ENCODE measurements around the gene SARDH. TPM values are rescaled to one million over a fixed set of nuclear protein-coding genes. Genes with fewer than 3 reads are reported as not detected.

SARDH gene
- total RNA-seq, 2 donors from 2014 or later, result 20.2 to 61.0 TPM

DNA sequence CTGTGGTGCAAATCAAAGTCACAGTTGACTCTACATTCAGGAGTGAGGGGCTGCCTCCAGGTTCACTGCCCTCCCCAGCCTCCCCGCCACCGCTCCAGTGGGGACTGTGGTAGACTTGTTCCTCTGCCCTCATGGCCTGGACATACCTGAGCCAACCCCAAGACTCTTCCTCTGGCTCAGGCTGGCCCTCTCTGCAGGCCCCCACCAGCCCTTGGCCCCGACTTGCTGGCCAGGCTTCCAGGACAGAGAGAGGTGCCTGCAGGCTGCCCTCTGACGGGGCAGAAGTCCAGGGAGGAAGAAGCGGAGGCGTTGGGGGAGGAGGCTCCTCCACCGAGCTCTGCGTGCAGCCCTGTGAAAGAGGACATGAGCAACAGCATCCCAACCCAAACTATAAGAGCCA lies 2.8 kb upstream of the SARDH start:
- Histone ChIP-seq H3K36me3 (replicated peaks in 1 of 2; ENCODE audit: insufficient read depth in 1 of 2, low read depth in 2 of 2) (no peaks in the 10 kb centered on the region), H3K4me3 (no peak overlapping the region), H3K27ac (no peak overlapping the region), H3K4me1 (peaks cover 32% of the 10 kb centered on the region), H3K27me3 (no peaks in the 10 kb centered on the region), H3K9me3 (no peaks in the 10 kb centered on the region)
- WGBS, 2 donors, result 79 to 88% methylated on average over 8 of the region's 8 CpGs
- intact Hi-C loops (cut with DNase I), result no loop called here
- DNase-seq (no peak), ATAC-seq (no peak)
- no peak for TF ChIP-seq CTCF (IDR thresholded peaks at IDR 0.05)
- no peak for TF ChIP-seq POLR2A (IDR thresholded peaks at IDR 0.05)

- no peak for TF ChIP-seq CTCF (IDR thresholded peaks at IDR 0.05)
- no peak for TF ChIP-seq POLR2A (IDR thresholded peaks at IDR 0.05)
- intact Hi-C loops (cut with DNase I), result no loop called here
- no peaks in the 10 kb centered on the region for H3K36me3 ChIP-seq (replicated peaks in 1 of 2; ENCODE audit: insufficient read depth in 1 of 2, low read depth in 2 of 2)
- no peak for DNase-seq
- peaks cover 30% of the 10 kb centered on the region for H3K4me1 ChIP-seq
- 87 to 88% methylated on average over 12 to 17 of the region's 17 CpGs for WGBS, 2 donors
- ATAC-seq, result no peak
- H3K4me3 ChIP-seq, result no peak overlapping the region
- H3K27me3 ChIP-seq, result no peaks in the 10 kb centered on the region
- H3K27ac ChIP-seq, result no peak overlapping the region
- H3K9me3 ChIP-seq, result no peaks in the 10 kb centered on the region
Observed at GRCh38 chr9:133739408-133740280, 1.5 kb upstream of the SARDH start.

DNA sequence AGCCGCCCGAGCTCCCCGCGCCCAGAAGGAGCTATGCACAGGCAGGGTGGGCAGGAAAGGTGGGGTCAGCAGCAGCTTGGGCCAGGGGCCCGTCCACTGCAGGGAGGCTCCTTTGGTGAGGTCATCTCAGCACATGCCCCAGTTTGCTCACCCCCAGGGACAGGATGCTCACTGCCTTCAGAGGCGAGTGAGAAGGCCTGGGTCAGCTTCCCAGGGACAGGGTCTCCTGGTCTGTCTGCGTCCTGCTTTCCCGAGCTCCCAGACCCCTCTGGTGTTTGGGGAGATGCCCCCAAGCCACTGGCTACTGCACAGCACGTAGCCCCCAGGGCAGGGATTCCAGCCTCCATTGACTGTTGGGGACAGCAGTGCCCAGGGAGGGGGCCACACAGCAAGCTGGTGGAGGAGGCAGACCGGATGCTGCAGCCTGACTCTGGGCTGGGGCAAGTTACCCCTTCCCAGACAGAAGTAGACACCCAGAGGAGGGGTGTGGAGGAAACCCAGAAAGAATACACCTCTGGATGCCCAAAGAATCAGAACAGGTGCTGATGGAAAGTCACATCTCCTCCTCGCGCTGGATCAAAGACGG lies 581 bp upstream of the SARDH start:
- intact Hi-C loops (cut with DNase I), result no loop called here
- Histone ChIP-seq H3K4me3 (no peak overlapping the region), H3K4me1 (peaks cover 30% of the 10 kb centered on the region), H3K36me3 (replicated peaks in 1 of 2; ENCODE audit: insufficient read depth in 1 of 2, low read depth in 2 of 2) (no peaks in the 10 kb centered on the region), H3K9me3 (no peaks in the 10 kb centered on the region), H3K27me3 (no peaks in the 10 kb centered on the region), H3K27ac (peak overlapping the region in 3 of 4 donors; percentile 61 to 83 (median 73))
- 81 to 83% methylated on average over 4 to 12 of the region's 13 CpGs for WGBS, 2 donors
- ATAC-seq, result no peak
- no peak for TF ChIP-seq POLR2A (IDR thresholded peaks at IDR 0.05)
- no peak for TF ChIP-seq CTCF (IDR thresholded peaks at IDR 0.05)
- no peak for DNase-seq

GRCh38 chr9:133737071-133737773 lies 930 bp downstream of the SARDH start:
- Histone ChIP-seq H3K9me3 (no peaks in the 10 kb centered on the region), H3K4me3 (peak overlapping the region; percentile 0 to 34), H3K4me1 (peaks cover 30% of the 10 kb centered on the region), H3K27ac (peak overlapping the region in 3 of 4 donors; percentile 61 to 83 (median 73)), H3K36me3 (replicated peaks in 1 of 2; ENCODE audit: insufficient read depth in 1 of 2, low read depth in 2 of 2) (no peaks in the 10 kb centered on the region), H3K27me3 (no peaks in the 10 kb centered on the region)
- ATAC-seq (peak; percentile 60), DNase-seq (peak; percentile 55 to 73 (median 62))
- TF ChIP-seq POLR2A (IDR thresholded peaks at IDR 0.05) (no peak), CTCF (IDR thresholded peaks at IDR 0.05) (no peak)
- WGBS, 2 donors, result 17 to 25% methylated on average over 9 to 13 of the region's 15 CpGs
- intact Hi-C loops (cut with DNase I), result no loop called here
